Measurements from ENCODE around the gene SACM1L.
A peak's percentile ranks its signal among the peaks of the same experiment; 100 is the strongest.
"Not testable (repeated sequence)": the region's sequence is repeated elsewhere in the genome, so short reads cannot be mapped to it uniquely, and the experiment has no call there.

SACM1L gene

GRCh38 chr3:45667569-45667934 is 21.6 kb upstream of the SACM1L start:
- DNase-seq (ENCODE audit: low read depth in 3 of 3), result no peak

- no peak for DNase-seq (ENCODE audit: low read depth in 3 of 3)
Observed at GRCh38 chr3:45670436-45670835, 18.8 kb upstream of the SACM1L start.

GRCh38 chr3:45670991-45671390 is 18.2 kb upstream of the SACM1L start:
- no peak for DNase-seq (ENCODE audit: low read depth in 3 of 3)

GRCh38 chr3:45673273-45673672 is 15.9 kb upstream of the SACM1L start:
- DNase-seq (ENCODE audit: low read depth in 3 of 3), result no peak

- no peak for DNase-seq (ENCODE audit: low read depth in 3 of 3)
Observed at GRCh38 chr3:45676325-45677032, 12.7 kb upstream of the SACM1L start.

- peak in 2 of 3 experiments; percentile 33 to 43 for DNase-seq (ENCODE audit: low read depth in 3 of 3)
Observed at GRCh38 chr3:45677033-45677446, 12.2 kb upstream of the SACM1L start.

- no peak for DNase-seq (ENCODE audit: low read depth in 3 of 3)
Observed at GRCh38 chr3:45677841-45678240, 11.4 kb upstream of the SACM1L start.

- no peak for DNase-seq (ENCODE audit: low read depth in 3 of 3)
Observed at GRCh38 chr3:45679805-45680204, 9.4 kb upstream of the SACM1L start.

GRCh38 chr3:45681221-45681620 is 8.0 kb upstream of the SACM1L start:
- no peak for DNase-seq (ENCODE audit: low read depth in 3 of 3)

- DNase-seq (ENCODE audit: low read depth in 3 of 3), result no peak
Observed at GRCh38 chr3:45681846-45682245, 7.3 kb upstream of the SACM1L start.

- DNase-seq (ENCODE audit: low read depth in 3 of 3), result no peak
Observed at GRCh38 chr3:45682311-45682710, 6.9 kb upstream of the SACM1L start.

GRCh38 chr3:45682786-45683185 is 6.4 kb upstream of the SACM1L start:
- no peak for DNase-seq (ENCODE audit: low read depth in 3 of 3)

- no peak for DNase-seq (ENCODE audit: low read depth in 3 of 3)
Observed at GRCh38 chr3:45683417-45684326, 5.5 kb upstream of the SACM1L start.

- no peak for DNase-seq (ENCODE audit: low read depth in 3 of 3)
Observed at GRCh38 chr3:45684327-45684892, 4.8 kb upstream of the SACM1L start.

- not testable (repeated sequence) for DNase-seq (ENCODE audit: low read depth in 3 of 3)
Observed at GRCh38 chr3:45685722-45686121, 3.5 kb upstream of the SACM1L start.

GRCh38 chr3:45686850-45687249 is 2.3 kb upstream of the SACM1L start:
- DNase-seq (ENCODE audit: low read depth in 3 of 3), result no peak

- no peak for DNase-seq (ENCODE audit: low read depth in 3 of 3)
Observed at GRCh38 chr3:45687828-45688193, 1.4 kb upstream of the SACM1L start.

GRCh38 chr3:45688194-45688881 is 858 bp upstream of the SACM1L start:
- no peak for DNase-seq (ENCODE audit: low read depth in 3 of 3)

GRCh38 chr3:45689787-45690145 is 570 bp downstream of the SACM1L start:
- no peak for DNase-seq (ENCODE audit: low read depth in 3 of 3)

GRCh38 chr3:45690336-45691035 is 1.3 kb downstream of the SACM1L start:
- DNase-seq (ENCODE audit: low read depth in 3 of 3), result no peak

- DNase-seq (ENCODE audit: low read depth in 3 of 3), result no peak
Observed at GRCh38 chr3:45691842-45692241, 2.6 kb downstream of the SACM1L start.

- no peak for DNase-seq (ENCODE audit: low read depth in 3 of 3)
Observed at GRCh38 chr3:45692866-45693265, 3.7 kb downstream of the SACM1L start.

Measured in stimulated activated CD4-positive, alpha-beta T cell treated with anti-CD3 and anti-CD28 coated beads, TNF-alpha, amount 100 ng/mL, for 24 hours (primary cell).